T47D (cell line): ENCODE data around the gene AKAP7.
A peak's percentile ranks its signal among the peaks of the same experiment; 100 is the strongest.
"Not testable (repeated sequence)": the region's sequence is repeated elsewhere in the genome, so short reads cannot be mapped to it uniquely, and the experiment has no call there.

Experiments
- DNase-seq, 2 experiments: peaks; one replicate each; pipeline versions ENCODE4 v3.0.0 to v3.0.0-alpha.2; 2011 to 2012; ENCODE audit warnings: low read depth in 1 of 2, low spot score in 1 of 2
- JUND ChIP-seq: IDR thresholded peaks from 2 replicates; pipeline ENCODE4 v1.6.1; 2012; ENCODE audit warnings: low read depth
- in situ Hi-C: cut with HindIII; loops from 2 replicates; pipeline ENCODE4 v1.10.0; 2016; ENCODE audit warnings: low sequenced_read_pairs, low pct_unique_long_range_greater_than_20kb

Gene AKAP7

GRCh38 chr6:131309437-131309836 is 174.2 kb downstream of the AKAP7 start:
- DNase-seq, result no peak
- no peak for TF ChIP-seq JUND
- in situ Hi-C loops, result no loop called here

GRCh38 chr6:131314838-131315237 is 179.6 kb downstream of the AKAP7 start:
- in situ Hi-C loops, result no loop called here
- no peak for DNase-seq
- TF ChIP-seq JUND, result no peak

DNA sequence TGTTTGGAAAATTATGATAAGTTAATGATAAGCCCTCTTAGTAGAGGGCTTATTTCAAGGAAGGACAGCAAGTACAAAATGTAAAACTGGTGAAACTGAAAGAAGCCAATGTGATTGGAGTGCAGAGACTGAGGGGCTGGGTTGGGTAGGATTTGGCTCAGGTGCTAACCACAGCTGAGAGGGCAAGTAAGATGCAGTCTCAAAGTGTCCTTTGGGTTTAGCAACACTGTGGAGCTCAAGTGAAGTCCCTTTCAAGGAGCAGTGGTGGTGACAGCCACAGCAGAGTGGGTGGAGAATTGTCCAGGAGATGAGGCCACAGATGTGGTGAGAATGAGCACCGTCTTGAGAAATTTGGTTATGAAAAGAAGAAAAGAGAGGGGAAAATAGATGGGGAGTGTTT is 181.4 kb downstream of the AKAP7 start:
- in situ Hi-C loops, result no loop called here
- TF ChIP-seq JUND, result no peak
- DNase-seq, result no peak

DNA sequence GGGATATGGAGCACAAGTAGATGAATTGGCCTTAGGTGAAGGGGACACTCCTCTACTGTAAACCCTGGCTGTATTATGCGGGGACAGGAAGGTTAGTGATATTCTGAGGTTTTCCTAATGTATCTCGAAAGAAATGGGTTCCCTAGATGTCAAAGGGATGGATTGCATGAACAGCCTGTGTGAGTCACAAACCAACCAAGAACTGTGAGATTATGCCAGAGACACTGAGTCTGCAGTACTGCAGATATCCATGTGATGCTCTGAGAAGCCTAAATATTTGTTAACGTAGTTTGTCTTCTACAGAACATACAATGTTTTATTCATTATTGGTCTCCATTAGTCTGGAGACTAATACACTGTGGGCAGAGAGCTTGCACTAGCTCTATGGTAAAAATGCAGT is 182.2 kb downstream of the AKAP7 start:
- DNase-seq, result no peak
- in situ Hi-C loops, result no loop called here
- no peak for TF ChIP-seq JUND

GRCh38 chr6:131321589-131321988 is 186.3 kb downstream of the AKAP7 start:
- TF ChIP-seq JUND, result no peak
- in situ Hi-C loops, result no loop called here
- DNase-seq, result no peak

DNA sequence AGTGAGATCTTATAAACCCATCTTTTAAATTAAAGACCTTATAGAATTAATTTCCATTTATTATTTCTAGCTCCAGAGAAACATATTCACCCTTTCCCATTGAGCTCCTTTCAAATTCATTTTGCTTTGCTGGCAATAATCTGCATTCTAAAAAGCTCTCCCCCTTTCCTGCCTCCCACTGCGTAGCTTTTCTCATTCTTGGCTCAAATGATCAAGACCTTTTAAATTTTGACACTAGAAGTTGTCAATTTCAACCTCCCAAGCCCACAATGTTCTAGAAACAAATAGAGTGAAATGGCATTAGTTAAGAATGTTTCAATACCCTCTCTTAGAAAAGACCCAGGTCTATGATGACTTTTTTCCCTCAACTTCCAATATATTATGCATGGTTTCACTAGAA is 186.9 kb downstream of the AKAP7 start:
- DNase-seq, result no peak
- in situ Hi-C loops, result no loop called here
- TF ChIP-seq JUND, result no peak

DNA sequence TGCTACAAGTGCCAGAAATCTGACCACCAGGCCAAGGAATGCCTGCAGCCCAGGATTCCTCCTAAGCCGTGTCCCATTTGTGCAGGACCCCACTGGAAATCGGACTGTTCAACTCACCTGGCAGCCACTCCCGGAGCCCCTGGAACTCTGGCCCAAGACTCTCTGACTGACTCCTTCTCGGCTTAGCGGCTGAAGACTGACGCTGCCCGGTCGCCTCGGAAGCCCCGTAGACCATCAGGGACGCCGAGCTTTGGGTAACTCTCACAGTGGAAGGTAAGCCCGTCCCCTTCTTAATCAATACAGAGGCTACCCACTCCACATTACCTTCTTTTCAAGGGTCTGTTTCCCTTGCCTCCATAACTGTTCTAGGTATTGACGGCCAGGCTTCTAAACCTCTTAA is 190.4 kb downstream of the AKAP7 start:
- in situ Hi-C loops, DNase-seq: not testable (repeated sequence)

DNA sequence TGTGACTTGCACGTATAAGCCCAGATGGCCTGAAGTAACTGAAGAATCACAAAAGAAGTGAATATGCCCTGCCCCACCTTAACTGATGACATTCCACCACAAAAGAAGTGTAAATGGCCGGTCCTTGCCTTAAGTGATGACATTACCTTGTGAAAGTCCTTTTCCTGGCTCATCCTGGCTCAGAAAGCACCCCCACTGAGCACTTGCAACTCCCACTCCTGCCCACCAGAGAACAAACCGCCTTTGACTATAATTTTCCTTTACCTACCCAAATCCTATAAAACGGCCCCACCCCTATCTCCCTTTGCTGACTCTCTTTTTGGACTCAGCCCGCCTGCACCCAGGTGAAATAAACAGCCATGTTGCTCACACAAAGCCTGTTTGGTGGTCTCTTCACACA is 193.5 kb downstream of the AKAP7 start:
- in situ Hi-C loops, DNase-seq: not testable (repeated sequence)

DNA sequence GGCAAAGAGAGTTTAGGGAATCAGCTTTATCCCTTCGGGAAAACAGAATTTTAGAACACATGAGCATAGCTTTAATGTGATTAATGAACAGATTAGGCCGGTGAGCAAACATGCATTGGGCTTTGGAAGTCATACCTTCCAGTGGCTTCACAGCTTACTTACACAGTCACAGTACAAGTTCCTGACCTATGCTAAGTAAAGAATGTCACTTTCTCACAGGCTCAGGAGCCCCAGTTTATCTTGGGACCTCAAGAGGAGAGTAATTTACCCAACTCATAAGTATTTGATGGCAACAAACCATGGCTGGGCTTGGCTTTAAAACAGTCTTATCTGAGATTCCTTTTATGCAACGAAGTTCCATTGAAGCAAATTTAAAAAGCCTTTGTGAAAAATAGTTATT is 195.9 kb downstream of the AKAP7 start:
- in situ Hi-C loops, result no loop called here
- no peak for TF ChIP-seq JUND
- peak in 1 of 2 experiments; percentile 1 for DNase-seq

DNA sequence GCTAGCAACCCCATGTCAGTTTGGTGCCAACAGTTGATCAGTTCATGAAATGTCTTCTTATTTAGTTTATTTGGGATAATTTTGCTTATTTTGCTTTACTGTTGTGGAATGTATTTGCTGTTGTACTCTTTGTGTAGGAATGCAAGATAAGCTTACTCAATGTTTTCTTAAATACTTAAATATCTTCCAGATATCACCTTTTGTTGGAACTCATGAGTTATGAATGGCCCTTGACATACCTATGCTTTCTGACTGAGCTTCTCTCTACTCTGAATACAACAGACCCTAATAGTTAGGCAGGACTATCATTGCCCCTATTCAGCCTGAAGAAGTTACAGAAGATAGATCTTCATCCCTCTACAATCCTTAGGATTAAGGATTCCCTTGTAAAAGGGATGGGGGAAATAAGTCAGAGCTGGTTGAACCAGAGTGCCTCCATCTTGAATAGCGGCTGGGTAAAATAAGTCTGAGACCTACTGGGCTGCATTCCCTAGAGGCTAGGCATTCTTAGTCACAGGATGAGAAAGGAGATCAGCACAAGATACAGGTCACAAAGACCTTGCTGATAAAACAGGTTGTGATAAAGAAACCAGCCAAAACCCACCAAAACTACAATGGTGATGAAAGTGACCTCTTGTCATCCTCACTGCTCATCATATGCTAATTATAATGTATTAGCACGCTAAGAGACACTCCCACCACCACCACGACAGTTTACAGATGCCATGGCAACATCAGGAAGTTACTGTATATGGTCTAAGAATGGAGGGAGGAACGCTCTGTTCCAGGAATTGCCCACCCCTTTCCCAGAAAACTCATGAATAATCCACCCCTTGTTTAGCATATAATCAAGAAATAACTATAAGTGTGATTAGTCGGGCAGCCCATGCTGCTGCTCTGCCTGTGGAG is 196.9 kb downstream of the AKAP7 start:
- no peak for DNase-seq
- TF ChIP-seq JUND, result no peak
- in situ Hi-C loops, result no loop called here
